HFFc6 (cell line): ENCODE measurements around the gene GASK1A. TPM values are rescaled to one million over a fixed set of nuclear protein-coding genes. Genes with fewer than 3 reads are reported as not detected.

Experiments
- DNase-seq: peaks from one replicate; pipeline ENCODE4 v3.0.0-alpha.2; 2018
- H3K27ac Mint-ChIP-seq: 2 replicates; pipeline ENCODE4 v1.8.0; 2020; ENCODE audit warnings: mild to moderate bottlenecking, mixed read lengths
- H3K27me3 Mint-ChIP-seq: 2 replicates; pipeline ENCODE4 v1.8.0; 2021; ENCODE audit warnings: mild to moderate bottlenecking, moderate library complexity, mixed read lengths; ENCODE audit not compliant: insufficient read depth
- H3K36me3 Mint-ChIP-seq: 2 replicates; pipeline ENCODE4 v1.8.0; 2021; ENCODE audit warnings: low read depth, mixed read lengths
- H3K4me1 Mint-ChIP-seq: 2 replicates; pipeline ENCODE4 v1.8.0; 2020; ENCODE audit warnings: low read depth, mixed read lengths
- H3K4me3 Mint-ChIP-seq: 2 replicates; pipeline ENCODE4 v1.8.0; 2020; ENCODE audit warnings: mild to moderate bottlenecking, moderate library complexity, mixed read lengths
- H3K9me3 Mint-ChIP-seq: 2 replicates; pipeline ENCODE4 v1.8.0; 2020; ENCODE audit warnings: mild to moderate bottlenecking, mixed read lengths
- CTCF ChIP-seq: fragments of 200-600 bp; sonication (generic); IDR thresholded peaks from 2 replicates; pipeline ENCODE4 v1.5.0; 2021; ENCODE audit warnings: antibody characterized with exemption, mild to moderate bottlenecking
- total RNA-seq, 6 experiments: library from RNA; stranded (reverse); fragmentation: NEBNext Ultra II Directional; extraction: Animal tissue kit (Norgen Biotek cat#: 25700); gene quantifications; 2 replicates in 1 of 6; 3 replicates in 5 of 6; pipeline ENCODE4 v1.2.3, GENCODE V29; 2021

GASK1A gene
- total RNA-seq, 6 experiments from 2014 or later, result not detected

- Mint-ChIP-seq H3K9me3 (no peaks in the 10 kb centered on the region), H3K4me1 (peaks cover 6% of the 10 kb centered on the region), H3K36me3 (no peaks in the 10 kb centered on the region), H3K27ac (no peak overlapping the region), H3K4me3 (no peak overlapping the region), H3K27me3 (peaks cover 9% of the 10 kb centered on the region)
- no peak for TF ChIP-seq CTCF
- no peak for DNase-seq
Observed at GRCh38 chr3:43091481-43091880, 112.4 kb downstream of the GASK1A start.

GRCh38 chr3:43093006-43093405, 113.9 kb downstream of the GASK1A start:
- no peaks in the 10 kb centered on the region for H3K4me1 Mint-ChIP-seq
- H3K9me3 Mint-ChIP-seq, result no peaks in the 10 kb centered on the region
- H3K4me3 Mint-ChIP-seq, result no peak overlapping the region
- DNase-seq, result no peak
- H3K27ac Mint-ChIP-seq, result no peak overlapping the region
- TF ChIP-seq CTCF, result no peak
- H3K27me3 Mint-ChIP-seq, result peaks cover 9% of the 10 kb centered on the region
- no peaks in the 10 kb centered on the region for H3K36me3 Mint-ChIP-seq

- DNase-seq, result no peak
- H3K9me3 Mint-ChIP-seq, result no peaks in the 10 kb centered on the region
- H3K27ac Mint-ChIP-seq, result no peak overlapping the region
- no peak overlapping the region for H3K4me3 Mint-ChIP-seq
- no peaks in the 10 kb centered on the region for H3K36me3 Mint-ChIP-seq
- TF ChIP-seq CTCF, result no peak
- H3K27me3 Mint-ChIP-seq, result peaks cover 9% of the 10 kb centered on the region
- no peaks in the 10 kb centered on the region for H3K4me1 Mint-ChIP-seq
Observed at GRCh38 chr3:43093974-43094373, 114.9 kb downstream of the GASK1A start.

GRCh38 chr3:43094381-43094780, 115.3 kb downstream of the GASK1A start:
- Mint-ChIP-seq H3K27me3 (peaks cover 8% of the 10 kb centered on the region), H3K4me3 (no peak overlapping the region), H3K36me3 (no peaks in the 10 kb centered on the region), H3K9me3 (no peaks in the 10 kb centered on the region), H3K27ac (no peak overlapping the region), H3K4me1 (no peaks in the 10 kb centered on the region)
- TF ChIP-seq CTCF, result no peak
- DNase-seq, result no peak

GRCh38 chr3:43094851-43095250, 115.7 kb downstream of the GASK1A start:
- DNase-seq, result no peak
- Mint-ChIP-seq H3K27ac (no peak overlapping the region), H3K4me3 (no peak overlapping the region), H3K9me3 (no peaks in the 10 kb centered on the region), H3K4me1 (no peaks in the 10 kb centered on the region), H3K27me3 (peaks cover 3% of the 10 kb centered on the region), H3K36me3 (no peaks in the 10 kb centered on the region)
- TF ChIP-seq CTCF, result no peak

GRCh38 chr3:43095370-43095769, 116.3 kb downstream of the GASK1A start:
- no peak for DNase-seq
- H3K4me1 Mint-ChIP-seq, result no peaks in the 10 kb centered on the region
- no peak overlapping the region for H3K4me3 Mint-ChIP-seq
- no peaks in the 10 kb centered on the region for H3K36me3 Mint-ChIP-seq
- no peak overlapping the region for H3K27ac Mint-ChIP-seq
- TF ChIP-seq CTCF, result no peak
- peaks cover 3% of the 10 kb centered on the region for H3K27me3 Mint-ChIP-seq
- H3K9me3 Mint-ChIP-seq, result no peaks in the 10 kb centered on the region
